Measurements from ENCODE around the gene CCDC82.

Gene CCDC82

GRCh38 chr11:96342961-96343711 lies 46.6 kb downstream of the CCDC82 start, which contains the start of gene MAML2:
Gene MAML2, minus strand, starts transcription at chr11:96343195. Its CDS starts 1,300 bp downstream, at chr11:96341895.
- peak within 1 kb of the TSS; percentile 86 for H3K4me3 ChIP-seq (ENCODE audit: low read depth, low read length)
- peak; percentile 92 for TF ChIP-seq CTCF (IDR thresholded peaks at IDR 0.05; ENCODE audit: low read depth, low read length)
- DNase-seq (ENCODE audit: low read depth, low spot score) = peak; percentile 94
- in situ Hi-C loops (cut with HindIII; ENCODE audit: low sequenced_read_pairs) = no loop called here

- in situ Hi-C loops (cut with HindIII; ENCODE audit: low sequenced_read_pairs) = no loop called here
- DNase-seq (ENCODE audit: low read depth, low spot score) = no peak
- H3K4me3 ChIP-seq (ENCODE audit: low read depth, low read length) = peak overlapping the region; percentile 86
- no peak for TF ChIP-seq CTCF (IDR thresholded peaks at IDR 0.05; ENCODE audit: low read depth, low read length)
Observed at GRCh38 chr11:96342014-96342960, 47.4 kb downstream of the CCDC82 start.

GRCh38 chr11:96341211-96342013 lies 48.3 kb downstream of the CCDC82 start:
- in situ Hi-C loops (cut with HindIII; ENCODE audit: low sequenced_read_pairs) = no loop called here
- peak; percentile 61 for DNase-seq (ENCODE audit: low read depth, low spot score)
- peak overlapping the region; percentile 86 for H3K4me3 ChIP-seq (ENCODE audit: low read depth, low read length)
- peak; percentile 64 for TF ChIP-seq CTCF (IDR thresholded peaks at IDR 0.05; ENCODE audit: low read depth, low read length)

GRCh38 chr11:96340555-96340885 lies 49.2 kb downstream of the CCDC82 start:
- TF ChIP-seq CTCF (IDR thresholded peaks at IDR 0.05; ENCODE audit: low read depth, low read length) = no peak
- no peak for DNase-seq (ENCODE audit: low read depth, low spot score)
- H3K4me3 ChIP-seq (ENCODE audit: low read depth, low read length) = peak overlapping the region; percentile 86
- in situ Hi-C loops (cut with HindIII; ENCODE audit: low sequenced_read_pairs) = no loop called here

- TF ChIP-seq CTCF (IDR thresholded peaks at IDR 0.05; ENCODE audit: low read depth, low read length) = no peak
- peak overlapping the region; percentile 86 for H3K4me3 ChIP-seq (ENCODE audit: low read depth, low read length)
- DNase-seq (ENCODE audit: low read depth, low spot score) = peak; percentile 52
- in situ Hi-C loops (cut with HindIII; ENCODE audit: low sequenced_read_pairs) = no loop called here
Observed at GRCh38 chr11:96339706-96340554, 49.8 kb downstream of the CCDC82 start.

All from astrocyte of the spinal cord (primary cell).